H1 (cell line): ENCODE data around the gene MKX. TPM values are rescaled to one million over a fixed set of nuclear protein-coding genes. Genes with fewer than 3 reads are reported as not detected.

Experiments used
- NRF1 ChIP-seq: IDR thresholded peaks from 2 replicates; pipeline ENCODE4 v1.6.1; 2011; ENCODE audit warnings: mild to moderate bottlenecking, low read depth, low read length, improper control_type of control experiment
- SIX5 ChIP-seq: IDR thresholded peaks from 2 replicates; pipeline ENCODE4 v1.6.1; 2011; ENCODE audit warnings: mild to moderate bottlenecking, low read depth, low read length
- SUZ12 ChIP-seq: fragments of 200-600 bp; sonication (generic); IDR thresholded peaks from 2 replicates; pipeline ENCODE4 v1.6.1; 2012; ENCODE audit warnings: mild to moderate bottlenecking, inconsistent platforms, low read length, moderate library complexity, mixed read lengths
- ZNF274 ChIP-seq: IDR thresholded peaks from 2 replicates; pipeline ENCODE4 v1.7.0; 2012; ENCODE audit warnings: low read length, borderline replicate concordance; ENCODE audit errors: extremely low read depth
- polyA plus RNA-seq, 7 experiments: library from polyadenylated mRNA; depleted of rRNA in 3 of 7; stranded (reverse) in 5 of 7; unstranded in 2 of 7; fragments of >200 nt in 5 of 7; fragments of 200-250 nt in 2 of 7; gene quantifications; 1 replicate in 5 of 7; 2 replicates in 1 of 7; 4 replicates in 1 of 7; pipeline versions ENCODE4 v1.2.1 to v1.2.3, GENCODE V29; 2011 to 2013; ENCODE audit warnings: missing spikeins in 2 of 7, mixed read lengths in 2 of 7
- total RNA-seq: library from RNA; stranded (reverse); fragmentation: NEBNext Ultra II Directional; extraction: Animal tissue kit (Norgen Biotek cat#: 25700); gene quantifications from 2 replicates; pipeline ENCODE4 v1.2.1, GENCODE V29; 2021

MKX gene
- total and polyA plus RNA-seq, 2 of the 8 experiments (the other 6 are each of a cell fraction or from before 2014, with no cell fraction given) = 0.21 to 1.3 TPM

DNA sequence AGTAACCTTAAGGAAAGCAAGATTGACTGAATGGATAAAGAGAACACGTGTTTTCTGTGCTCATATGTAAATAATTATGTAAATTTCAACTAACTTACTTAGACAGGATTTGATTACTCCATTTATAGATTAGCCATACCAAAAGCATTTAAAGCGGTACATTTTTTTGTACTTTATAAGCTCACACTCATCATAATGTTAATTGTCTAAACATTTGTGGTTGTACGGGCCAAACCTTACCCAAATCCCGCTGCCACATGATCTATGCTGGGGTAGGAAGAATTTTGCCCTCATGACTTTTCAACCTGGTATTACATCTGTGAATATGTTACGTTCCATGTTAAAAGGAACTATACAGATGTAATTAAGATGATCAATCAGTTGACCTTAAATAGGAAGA, 29.1 kb downstream of the MKX start (continued):
- no peak for TF ChIP-seq SUZ12
- no peak for TF ChIP-seq SIX5
- TF ChIP-seq ZNF274 = no peak
- TF ChIP-seq NRF1 = no peak
